GM19455 (cell line): Measurements from ENCODE around the gene IKZF5.
A peak's percentile ranks its signal among the peaks of the same experiment; 100 is the strongest.

Experiments used
- ATAC-seq: cut with Tn5 transposase; IDR thresholded peaks from one replicate; pipeline ENCODE4 v1.9.1; 2021; ENCODE audit not compliant: unreplicated experiment

The IKZF5 gene

GRCh38 chr10:123008355-123009104 is at the start of gene IKZF5, which contains the start of gene ACADSB:
TSS of gene IKZF5 (minus strand) at chr10:123008795. CDS start at chr10:122998625, 10,170 bp downstream.
TSS of gene ACADSB (plus strand) at chr10:123009006. CDS start at chr10:123009030, 24 bp downstream.
- ATAC-seq = peak; percentile 83

- ATAC-seq = no peak
Measured at GRCh38 chr10:123057968-123058367, 49.4 kb upstream of the IKZF5 start.

- no peak for ATAC-seq
Measured at GRCh38 chr10:123045961-123046731, 37.6 kb upstream of the IKZF5 start.

- ATAC-seq = no peak
Measured at GRCh38 chr10:123044391-123044790, 35.8 kb upstream of the IKZF5 start.

- no peak for ATAC-seq
Measured at GRCh38 chr10:123043409-123043925, 34.9 kb upstream of the IKZF5 start.

- no peak for ATAC-seq
Measured at GRCh38 chr10:123042708-123043408, 34.3 kb upstream of the IKZF5 start.

- no peak for ATAC-seq
Measured at GRCh38 chr10:123039632-123039930, 31.0 kb upstream of the IKZF5 start.

GRCh38 chr10:123038782-123039631 is 30.4 kb upstream of the IKZF5 start:
- ATAC-seq = no peak

- no peak for ATAC-seq
Measured at GRCh38 chr10:123035467-123036086, 27.0 kb upstream of the IKZF5 start.

- ATAC-seq = no peak
Measured at GRCh38 chr10:123034332-123034731, 25.7 kb upstream of the IKZF5 start.

- no peak for ATAC-seq
Measured at GRCh38 chr10:123031124-123031523, 22.5 kb upstream of the IKZF5 start.

- ATAC-seq = no peak
Measured at GRCh38 chr10:123027861-123028260, 19.3 kb upstream of the IKZF5 start.

GRCh38 chr10:123026302-123026701 is 17.7 kb upstream of the IKZF5 start:
- ATAC-seq = no peak

- no peak for ATAC-seq
Measured at GRCh38 chr10:123024540-123024939, 15.9 kb upstream of the IKZF5 start.

GRCh38 chr10:123021517-123021916 is 12.9 kb upstream of the IKZF5 start:
- no peak for ATAC-seq

- no peak for ATAC-seq
Measured at GRCh38 chr10:123019941-123020703, 11.5 kb upstream of the IKZF5 start.

- no peak for ATAC-seq
Measured at GRCh38 chr10:123019264-123019663, 10.7 kb upstream of the IKZF5 start.

- no peak for ATAC-seq
Measured at GRCh38 chr10:123018531-123018930, 9.9 kb upstream of the IKZF5 start.

- ATAC-seq = no peak
Measured at GRCh38 chr10:123017421-123018165, 9.0 kb upstream of the IKZF5 start.
